Choroid plexus epithelial cell (primary cell): Measurements from ENCODE around the gene PLEKHG5.
A peak's percentile ranks its signal among the peaks of the same experiment; 100 is the strongest.

ENCODE experiments used
- DNase-seq: peaks from one replicate; pipeline ENCODE4 v3.0.0-alpha.2; 2010; ENCODE audit warnings: low read depth
- H3K4me3 ChIP-seq: 2 replicates; pipeline ENCODE4 v1.5.1; 2011; ENCODE audit warnings: low read depth, mild to moderate bottlenecking, control low read depth, low read length, moderate library complexity
- CTCF ChIP-seq: conservative IDR thresholded peaks from 2 replicates; pipeline ENCODE4 v1.5.1; 2011; ENCODE audit warnings: low read depth, mild to moderate bottlenecking, control low read depth, inconsistent platforms, low read length, moderate library complexity

Gene PLEKHG5

GRCh38 chr1:6491966-6492365 lies 499 bp upstream of the PLEKHG5 start:
- H3K4me3 ChIP-seq = no peak overlapping the region
- no peak for DNase-seq
- no peak for TF ChIP-seq CTCF

GRCh38 chr1:6491081-6491449 lies 402 bp downstream of the PLEKHG5 start:
- no peak for TF ChIP-seq CTCF
- no peak for DNase-seq
- H3K4me3 ChIP-seq = peak overlapping the region; percentile 74

- H3K4me3 ChIP-seq = peak overlapping the region; percentile 74
- peak; percentile 78 for DNase-seq
- TF ChIP-seq CTCF = no peak
Measured at GRCh38 chr1:6490181-6491080, 1.0 kb downstream of the PLEKHG5 start.

GRCh38 chr1:6489799-6490180 lies 1.7 kb downstream of the PLEKHG5 start:
- peak; percentile 89 for TF ChIP-seq CTCF
- DNase-seq = peak; percentile 78
- H3K4me3 ChIP-seq = peak overlapping the region; percentile 74

GRCh38 chr1:6489383-6489765 lies 2.1 kb downstream of the PLEKHG5 start:
- no peak overlapping the region for H3K4me3 ChIP-seq
- TF ChIP-seq CTCF = no peak
- DNase-seq = no peak

GRCh38 chr1:6488602-6489382 lies 2.7 kb downstream of the PLEKHG5 start:
- DNase-seq = no peak
- H3K4me3 ChIP-seq = no peak overlapping the region
- TF ChIP-seq CTCF = no peak
